HG02885 (cell line): ENCODE results near the gene ASS1.

Experiments
- ATAC-seq: cut with Tn5 transposase; IDR thresholded peaks from one replicate; pipeline ENCODE4 v1.9.1; 2021; ENCODE audit warnings: mild to moderate bottlenecking; ENCODE audit not compliant: unreplicated experiment, poor library complexity

The ASS1 gene

DNA sequence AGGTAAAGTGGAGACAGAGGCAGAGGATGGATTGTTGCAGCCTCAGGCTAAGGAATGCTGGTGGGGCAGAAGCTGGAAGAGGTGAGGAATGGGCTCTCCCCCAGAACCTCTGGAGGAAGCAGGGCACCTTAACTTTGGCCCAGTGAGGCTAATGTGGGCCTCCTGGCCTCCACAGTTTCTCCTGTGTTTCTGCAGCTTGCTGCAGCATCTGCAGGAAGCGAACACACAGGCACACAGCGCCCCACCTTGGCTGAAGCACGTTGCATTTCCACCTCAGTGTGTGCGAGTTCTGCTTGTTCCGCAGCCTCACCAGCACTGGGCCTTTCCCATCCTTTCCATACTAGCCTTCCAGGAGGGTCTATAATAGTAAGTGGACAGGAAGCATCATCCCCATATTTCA is 27.2 kb upstream of the ASS1 start:
- ATAC-seq = no peak

DNA sequence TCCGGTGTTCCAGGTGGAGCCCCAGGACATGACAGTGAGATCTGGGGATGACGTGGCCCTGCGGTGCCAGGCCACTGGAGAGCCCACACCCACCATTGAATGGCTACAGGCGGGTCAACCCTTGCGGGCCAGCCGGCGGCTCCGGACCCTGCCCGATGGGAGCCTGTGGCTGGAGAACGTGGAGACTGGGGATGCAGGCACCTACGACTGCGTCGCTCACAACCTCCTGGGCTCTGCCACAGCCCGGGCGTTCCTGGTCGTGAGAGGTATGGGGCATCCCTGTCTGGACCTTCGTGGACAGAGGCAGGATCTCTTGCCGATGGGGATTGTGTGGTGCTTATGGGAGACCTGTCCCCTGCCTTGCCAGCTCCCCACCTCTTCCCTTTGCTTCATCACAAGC is 26.0 kb upstream of the ASS1 start:
- no peak for ATAC-seq

DNA sequence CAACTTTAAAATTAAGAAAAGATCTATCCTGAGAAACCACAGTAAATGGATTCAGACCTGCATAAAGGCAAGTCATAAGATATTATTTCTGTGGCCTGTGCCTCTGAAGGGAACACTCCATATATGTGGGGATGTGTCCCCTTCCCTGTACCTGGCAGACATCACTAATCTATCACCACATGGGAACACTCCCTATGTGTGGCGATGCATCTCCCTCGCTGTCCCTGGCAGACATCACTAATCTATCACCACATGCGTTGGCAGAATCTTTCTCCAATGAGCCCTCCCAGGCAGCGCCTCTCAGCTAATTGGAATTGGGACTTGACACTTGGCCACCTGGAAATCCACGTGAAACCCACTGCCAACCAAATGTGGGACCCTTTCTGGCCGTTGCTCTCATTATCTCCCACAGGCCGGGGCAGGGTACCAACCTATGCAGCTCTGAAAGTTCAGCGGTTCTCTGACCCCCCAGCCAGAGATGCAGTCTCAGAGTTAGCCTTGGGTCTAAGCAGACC is 25.2 kb upstream of the ASS1 start:
- no peak for ATAC-seq

DNA sequence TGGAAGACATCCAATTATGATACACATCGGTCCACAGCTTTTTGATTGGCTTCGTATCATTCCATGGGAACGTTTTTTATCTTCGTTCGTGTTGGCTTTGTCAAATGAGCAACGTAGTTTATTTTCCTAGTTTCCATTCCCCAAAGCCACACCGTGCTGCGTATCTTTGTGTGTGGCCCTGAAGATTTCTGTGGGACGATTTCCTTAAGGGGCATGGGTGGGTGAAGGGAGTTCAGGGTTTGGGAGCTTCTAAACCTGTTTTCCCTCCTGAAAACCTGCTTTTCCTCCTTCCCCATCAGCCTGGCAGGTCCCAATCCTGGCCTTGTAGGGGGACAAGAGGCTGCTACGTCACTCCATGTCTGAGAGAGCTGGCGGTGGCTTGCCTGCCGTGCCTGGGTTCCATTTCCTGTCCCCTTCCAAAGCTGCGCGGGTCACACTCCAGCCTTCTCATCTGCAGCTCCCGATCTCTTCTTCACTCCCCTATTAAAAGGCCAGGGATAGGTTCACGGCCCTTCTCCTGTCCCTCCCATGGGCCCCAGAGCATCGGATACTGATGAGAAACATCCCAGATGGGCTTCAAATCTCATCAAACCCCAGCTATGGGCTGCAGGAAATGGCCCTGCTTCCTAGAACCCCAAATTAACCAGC is 23.5 kb upstream of the ASS1 start:
- no peak for ATAC-seq

DNA sequence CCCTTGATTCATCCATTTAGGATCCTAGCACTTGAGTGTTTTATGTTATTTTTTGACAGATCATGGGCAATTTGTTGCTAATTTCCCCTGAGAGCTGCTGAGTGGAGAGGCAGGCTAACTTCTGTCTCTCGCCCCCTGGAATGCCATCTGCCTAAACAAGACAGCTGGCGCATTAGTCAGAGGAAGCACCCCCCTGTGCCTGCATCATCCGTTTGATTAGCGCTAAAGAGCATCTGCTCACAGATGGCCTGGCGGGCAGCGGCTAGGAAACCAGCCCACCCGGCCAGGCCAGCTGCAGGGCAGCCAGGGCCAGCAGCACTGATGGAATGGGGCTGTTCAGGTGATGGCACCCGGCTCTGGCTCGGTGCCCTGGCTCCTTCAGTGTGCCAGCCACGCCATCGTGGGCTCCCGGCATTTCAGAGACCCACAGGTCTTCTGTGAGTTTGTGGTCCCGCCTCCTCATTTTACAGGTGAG is 22.9 kb upstream of the ASS1 start:
- no peak for ATAC-seq

DNA sequence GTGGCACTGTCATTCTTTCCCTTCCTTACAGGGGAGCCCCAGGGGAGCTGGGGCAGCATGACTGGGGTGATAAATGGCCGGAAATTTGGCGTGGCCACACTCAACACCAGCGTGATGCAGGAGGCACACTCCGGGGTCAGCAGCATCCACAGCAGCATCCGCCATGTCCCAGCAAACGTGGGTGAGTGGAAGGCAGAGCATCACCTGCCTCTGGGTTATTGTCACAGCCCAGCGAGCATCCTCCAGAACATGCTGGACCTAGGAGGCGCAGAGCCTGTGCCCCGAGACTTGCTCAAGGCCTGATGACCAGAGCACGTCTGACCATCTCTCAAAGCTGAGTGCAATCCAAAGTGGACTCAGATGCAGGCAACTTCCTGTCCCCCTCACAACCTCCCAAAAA is 22.2 kb upstream of the ASS1 start:
- no peak for ATAC-seq

DNA sequence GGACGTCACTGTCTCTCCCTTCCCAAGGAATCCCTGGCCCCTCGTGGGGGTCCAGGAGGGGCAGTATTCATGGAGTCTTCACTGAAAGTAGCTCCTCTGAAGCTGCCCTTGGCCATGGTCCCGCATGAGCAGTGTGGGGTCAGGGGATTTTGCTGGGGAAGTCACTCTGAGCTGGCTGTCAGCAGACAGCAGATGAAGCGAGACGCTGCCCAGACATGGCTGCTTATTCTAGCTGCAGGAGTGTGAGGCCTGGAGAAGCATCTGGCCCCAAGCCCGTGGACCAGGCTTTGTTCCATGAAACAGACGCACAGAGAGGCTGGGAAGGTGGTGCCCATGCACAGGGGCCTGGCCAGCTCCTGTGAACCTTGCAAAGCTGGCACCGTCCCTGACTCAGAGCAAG is 21.5 kb upstream of the ASS1 start:
- ATAC-seq = no peak

DNA sequence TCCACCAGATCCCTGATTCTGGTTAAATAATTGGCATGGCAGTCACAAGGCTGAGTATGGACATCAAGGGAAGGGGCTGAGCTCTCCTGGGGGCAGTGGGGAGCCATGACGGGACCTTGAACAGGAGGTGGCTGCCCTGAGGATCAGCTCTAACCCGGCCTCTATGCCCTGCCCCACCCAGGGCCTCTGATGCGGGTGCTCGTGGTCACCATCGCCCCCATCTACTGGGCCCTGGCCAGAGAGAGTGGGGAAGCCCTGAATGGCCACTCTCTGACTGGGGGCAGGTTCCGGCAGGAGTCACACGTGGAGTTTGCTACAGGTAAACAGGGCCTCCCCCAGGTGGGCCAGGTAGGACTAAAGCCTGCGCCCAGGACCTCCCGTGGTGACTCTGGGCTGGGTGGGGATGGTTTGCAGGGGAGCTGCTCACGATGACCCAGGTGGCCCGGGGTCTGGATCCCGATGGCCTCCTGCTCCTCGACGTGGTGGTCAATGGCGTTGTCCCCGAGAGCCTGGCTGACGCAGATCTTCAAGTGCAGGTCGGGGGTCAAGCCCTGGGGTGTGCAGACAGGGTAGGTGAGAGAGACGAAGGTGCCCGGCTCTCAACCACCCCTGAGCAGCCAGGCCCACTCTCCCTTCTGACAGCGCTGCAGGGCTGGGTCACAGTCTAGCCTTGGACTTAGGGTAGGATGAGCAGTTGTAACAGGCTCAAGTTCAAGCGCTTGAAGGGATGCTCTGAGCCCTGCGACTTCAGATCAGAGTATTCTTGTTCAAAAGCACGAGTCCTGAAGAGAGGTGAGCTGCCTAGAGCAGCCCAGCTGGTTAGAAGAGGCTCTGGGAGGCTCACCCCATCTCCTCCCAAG is 19.9 kb upstream of the ASS1 start:
- ATAC-seq = no peak

DNA sequence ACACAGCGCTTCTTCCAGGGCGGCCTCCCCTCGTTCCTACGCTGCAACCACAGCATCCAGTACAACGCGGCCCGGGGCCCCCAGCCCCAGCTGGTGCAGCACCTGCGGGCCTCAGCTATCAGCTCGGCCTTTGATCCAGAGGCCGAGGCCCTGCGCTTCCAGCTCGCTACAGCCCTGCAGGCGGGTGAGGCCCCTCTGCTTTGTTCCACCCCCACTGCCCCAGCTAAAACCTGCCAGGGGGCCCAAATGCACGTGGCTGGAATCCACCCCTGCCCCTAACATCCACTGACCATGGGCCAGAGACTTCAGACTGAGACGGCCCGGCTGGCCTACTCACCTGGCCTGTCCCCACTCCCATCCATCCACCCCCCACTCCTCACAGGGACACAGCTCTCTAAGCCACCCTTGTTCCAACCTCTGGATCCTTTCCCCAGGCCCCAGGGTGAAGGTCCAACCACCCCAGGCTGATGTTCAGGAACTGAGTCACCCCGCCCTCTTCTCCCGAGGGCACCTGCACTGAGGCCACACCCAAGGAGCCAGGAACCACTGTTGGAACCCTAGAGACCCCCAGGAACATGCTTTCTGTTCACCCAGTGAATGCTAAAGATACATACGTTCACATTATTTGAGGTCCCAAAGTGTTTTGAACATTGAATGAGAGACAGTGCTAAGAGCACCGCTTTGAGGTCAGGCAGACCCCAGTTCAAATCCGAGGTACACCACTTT is 18.9 kb upstream of the ASS1 start:
- ATAC-seq = no peak

DNA sequence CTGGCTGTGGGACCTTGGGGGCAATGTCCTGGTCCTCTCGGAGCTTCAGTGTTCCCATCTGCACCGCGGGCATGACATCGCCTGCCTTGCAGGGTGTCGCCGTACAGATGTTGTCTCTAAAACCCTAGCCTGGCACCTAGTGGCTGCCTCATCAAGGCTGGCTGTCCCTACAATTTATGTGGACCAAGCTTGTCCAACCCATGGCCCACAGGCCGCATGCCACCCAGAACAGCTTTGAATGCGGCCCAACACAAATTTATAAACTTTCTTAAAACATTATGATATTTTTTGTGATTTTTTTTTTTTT is 18.3 kb upstream of the ASS1 start:
- no peak for ATAC-seq

DNA sequence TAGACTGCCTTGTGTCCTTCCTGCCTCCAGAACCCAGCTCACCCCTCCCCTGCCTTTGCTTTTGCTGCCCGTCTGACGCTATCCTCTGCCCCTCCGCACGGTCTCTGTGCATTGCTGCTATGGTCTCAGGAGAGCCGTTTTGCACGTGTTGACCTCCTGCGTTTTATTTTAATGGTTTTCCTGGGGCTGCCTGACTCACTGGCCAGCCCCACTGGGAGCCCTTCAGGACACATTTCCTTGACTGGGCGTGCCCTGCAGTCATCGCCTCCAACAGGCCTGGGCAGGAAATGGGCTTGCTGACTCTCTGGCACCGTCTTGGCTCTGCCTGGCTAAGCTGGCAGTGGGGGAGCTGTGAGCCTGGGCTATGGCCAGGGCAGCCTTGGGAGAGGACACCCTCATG is 17.9 kb upstream of the ASS1 start:
- no peak for ATAC-seq

DNA sequence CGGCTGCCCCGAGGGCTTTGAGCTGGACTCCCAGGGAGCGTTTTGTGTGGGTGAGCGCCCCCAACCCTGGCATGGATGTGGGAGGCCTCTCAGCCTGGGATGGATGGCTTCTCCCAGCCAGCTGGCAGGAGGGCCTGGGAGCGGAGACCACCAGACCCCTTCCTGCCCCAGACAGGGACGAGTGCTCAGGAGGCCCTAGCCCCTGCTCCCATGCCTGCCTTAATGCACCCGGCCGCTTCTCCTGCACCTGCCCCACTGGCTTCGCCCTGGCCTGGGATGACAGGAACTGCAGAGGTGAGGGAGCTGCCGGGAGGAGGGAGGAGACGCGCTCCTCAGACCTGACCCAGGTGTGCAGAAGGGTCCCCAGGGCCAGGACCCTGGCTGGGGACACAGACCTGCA is 17.4 kb upstream of the ASS1 start:
- no peak for ATAC-seq

DNA sequence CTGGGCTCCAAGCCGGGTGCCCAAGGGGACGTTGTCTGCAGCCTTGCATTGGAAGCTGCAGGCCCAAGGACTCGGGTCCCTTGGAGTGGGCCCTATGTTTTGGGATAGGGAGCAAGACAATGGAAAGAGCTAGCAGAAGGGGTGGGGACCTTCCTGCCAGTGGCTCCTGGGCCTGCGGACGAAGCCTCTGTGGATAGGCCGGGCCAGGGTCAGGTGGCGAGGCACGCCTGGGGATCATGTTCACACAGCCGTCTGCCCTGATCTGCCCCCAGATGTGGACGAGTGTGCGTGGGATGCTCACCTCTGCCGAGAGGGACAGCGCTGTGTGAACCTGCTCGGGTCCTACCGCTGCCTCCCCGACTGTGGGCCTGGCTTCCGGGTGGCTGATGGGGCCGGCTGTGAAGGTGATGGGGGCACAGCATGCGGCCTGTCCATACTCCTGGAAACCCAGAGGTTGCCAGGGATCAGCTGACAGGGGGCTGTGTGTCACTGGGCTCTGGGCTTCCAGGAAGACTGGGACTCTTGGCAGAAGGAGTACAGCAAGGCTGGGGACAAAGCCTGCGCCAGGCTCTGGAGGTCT is 16.6 kb upstream of the ASS1 start:
- no peak for ATAC-seq

DNA sequence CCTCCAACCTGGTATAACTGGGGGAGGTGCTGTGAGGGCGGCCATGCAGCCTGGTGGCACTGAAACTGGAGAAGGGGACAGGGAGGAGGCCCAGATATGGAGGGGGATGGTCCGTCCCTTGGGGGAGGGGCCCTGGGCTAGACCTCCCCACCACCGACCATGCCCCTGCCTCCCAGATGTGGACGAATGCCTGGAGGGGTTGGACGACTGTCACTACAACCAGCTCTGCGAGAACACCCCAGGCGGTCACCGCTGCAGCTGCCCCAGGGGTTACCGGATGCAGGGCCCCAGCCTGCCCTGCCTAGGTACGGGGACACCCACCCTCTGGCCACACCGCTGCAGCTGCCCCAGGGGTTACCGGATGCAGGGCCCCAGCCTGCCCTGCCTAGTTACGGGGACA is 15.4 kb upstream of the ASS1 start:
- ATAC-seq = no peak

DNA sequence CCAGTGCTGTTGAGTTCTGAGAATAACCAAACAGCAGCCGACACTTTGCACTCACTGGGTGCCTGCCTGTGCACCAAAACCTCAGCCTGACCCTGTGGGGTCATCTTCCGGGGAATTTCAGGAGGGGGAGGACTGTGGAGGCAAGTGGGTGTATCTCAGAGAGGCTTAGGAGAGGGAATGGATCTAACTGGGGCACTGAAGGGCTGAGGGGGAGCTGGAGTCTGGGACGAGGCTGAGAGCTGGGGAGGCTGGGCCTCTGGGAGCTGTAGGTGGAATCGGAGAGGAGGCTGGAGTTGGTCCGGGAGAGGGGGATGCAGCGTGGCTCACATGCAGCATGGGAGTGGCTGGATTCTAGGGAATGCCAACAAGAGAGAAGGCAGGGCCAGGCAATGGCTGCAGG is 14.9 kb upstream of the ASS1 start:
- ATAC-seq = no peak

DNA sequence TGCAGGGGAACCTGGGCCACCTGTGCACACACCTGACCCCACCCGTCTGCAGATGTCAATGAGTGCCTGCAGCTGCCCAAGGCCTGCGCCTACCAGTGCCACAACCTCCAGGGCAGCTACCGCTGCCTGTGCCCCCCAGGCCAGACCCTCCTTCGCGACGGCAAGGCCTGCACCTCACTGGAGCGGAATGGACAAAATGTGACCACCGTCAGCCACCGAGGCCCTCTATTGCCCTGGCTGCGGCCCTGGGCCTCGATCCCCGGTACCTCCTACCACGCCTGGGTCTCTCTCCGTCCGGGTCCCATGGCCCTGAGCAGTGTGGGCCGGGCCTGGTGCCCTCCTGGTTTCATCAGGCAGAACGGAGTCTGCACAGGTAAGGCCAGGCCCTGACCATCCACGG is 14.5 kb upstream of the ASS1 start:
- no peak for ATAC-seq

DNA sequence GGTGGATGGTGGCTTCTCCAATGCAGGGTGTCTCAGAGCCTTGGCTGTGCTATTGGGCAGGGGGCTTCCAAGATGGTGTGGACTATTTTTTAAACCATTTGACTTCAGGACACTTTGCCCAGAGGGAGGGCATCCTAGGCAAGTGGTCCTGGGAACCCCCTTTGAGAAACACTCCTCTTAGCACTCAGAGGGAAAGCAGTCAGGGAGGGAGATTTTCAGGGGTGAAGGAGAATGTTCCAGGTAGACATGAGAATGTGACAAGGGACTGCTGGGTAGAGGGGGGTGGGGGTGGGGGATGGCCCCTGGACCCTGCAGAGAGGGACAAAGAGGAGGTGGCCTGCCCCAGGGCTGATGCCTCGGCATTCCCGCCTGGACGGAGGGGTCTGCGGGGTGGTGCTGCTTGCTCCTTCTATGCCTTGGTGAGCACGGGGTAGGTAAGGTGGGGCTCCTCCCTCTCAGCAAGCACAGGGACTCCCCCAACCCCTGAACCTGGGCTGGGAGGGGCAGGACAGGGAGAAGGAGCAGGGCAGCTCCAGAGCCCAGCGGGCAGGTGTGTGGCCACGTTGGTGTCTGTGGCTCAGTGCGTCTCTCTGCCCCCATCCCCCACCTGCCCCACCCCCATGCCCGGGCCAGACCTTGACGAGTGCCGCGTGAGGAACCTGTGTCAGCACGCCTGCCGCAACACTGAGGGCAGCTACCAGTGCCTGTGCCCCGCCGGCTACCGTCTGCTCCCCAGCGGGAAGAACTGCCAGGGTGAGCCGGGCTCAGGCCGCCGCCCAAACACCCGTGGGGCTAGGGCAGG is 13.8 kb upstream of the ASS1 start:
- ATAC-seq = no peak

DNA sequence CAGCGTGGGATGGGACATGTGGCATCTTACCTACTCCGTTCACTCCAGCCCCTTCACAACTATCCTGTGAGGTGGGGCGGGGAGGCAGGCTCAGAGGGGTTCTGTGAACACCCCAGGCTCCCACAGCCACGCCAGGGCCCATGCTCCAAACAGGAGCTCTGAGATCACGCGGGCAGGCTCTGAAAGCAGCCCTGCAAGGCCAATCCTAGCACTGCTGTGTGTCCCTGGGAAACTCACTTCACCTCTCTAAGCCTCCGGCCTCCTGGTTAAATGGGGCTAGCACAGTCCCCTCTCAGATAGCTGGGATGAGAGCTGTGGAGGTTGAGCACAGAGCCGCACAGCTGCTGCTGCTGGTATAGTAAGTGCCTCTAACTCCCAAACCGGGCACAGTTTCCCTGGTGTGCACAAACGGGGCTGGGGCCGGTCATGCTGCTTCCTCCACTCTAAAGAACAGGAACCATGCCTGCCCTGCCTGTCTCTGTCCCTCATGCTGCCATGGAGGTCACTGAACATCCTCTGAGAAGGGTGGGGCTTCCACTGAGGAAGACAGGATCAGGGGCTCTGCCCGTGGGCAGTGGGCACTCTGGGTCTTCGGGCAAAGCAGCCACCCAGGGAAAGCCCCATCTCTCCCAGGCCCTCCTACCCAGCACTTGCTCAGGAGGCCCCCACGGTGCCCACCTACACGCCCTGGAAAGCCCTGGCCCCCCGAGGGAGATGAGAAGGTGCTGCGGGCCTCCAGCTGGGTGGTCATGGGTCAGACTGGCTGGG is 13.0 kb upstream of the ASS1 start:
- ATAC-seq = no peak

DNA sequence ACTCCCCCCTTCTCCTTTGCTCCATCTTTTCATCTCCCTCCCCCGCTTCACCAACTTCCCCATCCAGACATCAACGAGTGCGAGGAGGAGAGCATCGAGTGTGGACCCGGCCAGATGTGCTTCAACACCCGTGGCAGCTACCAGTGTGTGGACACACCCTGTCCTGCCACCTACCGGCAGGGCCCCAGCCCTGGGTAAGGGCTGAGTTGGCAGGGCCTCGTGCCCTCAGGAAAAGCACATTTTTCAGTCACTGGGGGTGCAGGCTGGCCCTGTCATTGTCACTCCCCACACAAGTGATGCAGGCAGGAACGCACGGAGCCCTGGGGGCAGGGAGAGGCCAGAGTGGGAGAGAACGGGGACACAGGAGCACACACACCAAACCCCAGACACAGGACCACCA is 12.4 kb upstream of the ASS1 start:
- ATAC-seq = no peak
